ENCODE measurements around the gene PLA2G4F.

- TF ChIP-seq POLR2AphosphoS5 (IDR thresholded peaks at IDR 0.05; ENCODE audit: low read length) (no peak), CBX5 (IDR thresholded peaks at IDR 0.05; ENCODE audit: low read depth) (no peak), SREBF2 (IDR thresholded peaks at IDR 0.05; ENCODE audit: low read length) (no peak), MAX (IDR thresholded peaks at IDR 0.05; ENCODE audit: low read depth, low read length) (no peak)
Observed at GRCh38 chr15:42184736-42185135, 28.3 kb upstream of the PLA2G4F start.

Data from GM12878 (cell line).